Stimulated activated CD8-positive, alpha-beta memory T cell treated with anti-CD3 and anti-CD28 coated beads, Interleukin-4, amount 100 ng/mL, for 48 hours (primary cell): ENCODE results near the gene PRSS48.
"Not testable (repeated sequence)": the region's sequence is repeated elsewhere in the genome, so short reads cannot be mapped to it uniquely, and the experiment has no call there.

ENCODE experiments used
- DNase-seq: peaks from one replicate; pipeline ENCODE4 v3.0.0-alpha.2; 2020

PRSS48 gene

GRCh38 chr4:151276787-151277562 is at the start of gene PRSS48:
TSS of gene PRSS48 (plus strand) at chr4:151277161. CDS start at chr4:151277173, 12 bp downstream.
- peak; percentile 78 for DNase-seq

DNA sequence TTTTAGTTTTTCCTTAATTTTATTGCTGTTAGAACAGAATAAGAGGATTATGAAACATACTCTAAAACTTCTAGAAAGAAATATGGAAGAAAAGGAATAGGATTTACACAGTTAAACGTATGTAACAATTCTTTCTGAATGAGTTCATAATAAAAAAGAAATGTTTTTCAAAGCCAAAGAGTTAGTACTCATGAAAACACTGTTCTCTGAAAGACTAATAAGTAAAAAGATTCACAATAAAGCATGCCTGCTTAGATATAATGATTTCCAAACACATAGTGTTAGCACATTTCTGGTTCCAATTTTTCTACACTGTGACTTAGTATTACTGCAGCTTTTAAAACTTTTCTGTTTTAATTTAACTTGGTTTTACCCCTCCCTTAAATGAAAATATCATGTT is 49.8 kb upstream of the PRSS48 start:
- DNase-seq = no peak

GRCh38 chr4:151227731-151228130 is 49.2 kb upstream of the PRSS48 start:
- DNase-seq = no peak

DNA sequence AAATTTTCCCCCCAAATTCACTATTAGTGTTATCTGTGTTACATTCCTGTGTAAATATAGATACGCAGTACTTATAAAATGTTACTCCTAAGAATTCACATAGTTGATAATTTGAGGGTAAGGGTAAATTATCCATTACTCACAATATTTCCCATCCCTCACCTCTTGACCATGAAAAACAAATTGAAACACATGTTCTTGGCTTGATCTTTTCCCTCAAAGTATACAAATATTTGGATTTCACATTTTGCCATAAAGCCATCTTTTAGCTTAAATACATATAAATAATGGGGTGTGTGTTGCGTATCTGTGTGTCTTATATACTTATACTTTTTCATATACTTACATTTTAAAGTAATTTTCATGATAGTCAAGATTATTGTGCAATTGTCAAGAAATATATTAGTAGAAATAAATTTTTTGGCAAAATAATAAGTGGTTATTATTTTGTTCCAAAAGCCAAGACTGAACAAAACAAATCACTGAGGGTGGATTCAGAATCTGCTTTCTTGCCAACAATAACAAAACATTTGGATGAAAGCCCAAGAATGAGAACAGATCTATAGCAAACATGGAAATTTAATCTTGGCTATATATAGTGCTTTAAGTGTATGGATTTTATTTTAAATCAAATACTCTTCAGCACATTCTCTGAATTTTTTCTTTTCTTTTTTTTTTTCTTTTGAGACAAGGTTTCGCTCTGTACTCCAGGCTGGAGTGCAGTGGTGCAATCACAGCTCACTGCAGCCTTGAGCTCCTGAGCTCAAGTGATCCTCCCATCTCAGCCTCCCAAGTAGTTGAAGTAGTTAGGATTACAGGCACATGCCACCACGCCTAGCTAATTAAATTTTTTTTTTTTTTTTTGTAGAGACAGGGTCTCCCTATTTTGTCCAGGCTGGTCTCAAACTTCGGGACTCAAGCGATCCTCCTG is 48.5 kb upstream of the PRSS48 start:
- no peak for DNase-seq

DNA sequence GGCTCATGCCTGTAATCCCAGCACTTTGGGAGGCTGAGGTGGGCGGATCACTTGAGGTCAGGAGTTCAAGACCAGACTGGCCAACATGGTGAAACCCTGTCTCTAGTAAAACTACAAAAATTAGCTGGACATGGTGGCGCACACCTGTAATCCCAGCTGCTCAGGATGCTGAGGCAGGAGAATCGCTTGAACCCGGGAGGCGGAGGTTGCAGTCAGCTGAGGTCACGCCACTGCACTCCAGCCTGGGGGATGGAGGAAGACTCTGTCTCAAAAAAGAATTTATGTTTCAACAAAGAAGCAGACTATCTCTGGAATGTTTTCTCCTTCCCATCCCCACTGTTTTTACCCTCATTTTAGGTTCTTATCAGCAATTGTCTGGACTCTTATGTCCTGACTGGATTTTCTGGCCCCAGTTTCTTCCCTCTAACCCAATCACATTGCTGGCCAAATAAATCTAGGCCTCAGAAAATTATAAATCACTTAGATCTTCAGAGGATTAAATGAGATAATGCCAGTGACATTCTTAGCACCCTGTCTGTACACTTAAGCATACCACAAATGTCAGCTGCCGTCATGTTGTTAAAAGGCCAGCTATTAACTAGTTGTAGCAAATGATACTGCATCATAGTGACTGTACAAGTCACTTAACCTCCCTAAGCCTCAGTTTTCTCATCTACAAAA is 44.9 kb upstream of the PRSS48 start:
- DNase-seq = no peak

GRCh38 chr4:151233600-151233999 is 43.4 kb upstream of the PRSS48 start:
- no peak for DNase-seq

- not testable (repeated sequence) for DNase-seq
Observed at GRCh38 chr4:151235373-151235772, 41.6 kb upstream of the PRSS48 start.

- DNase-seq = no peak
Observed at GRCh38 chr4:151236036-151236435, 40.9 kb upstream of the PRSS48 start.

DNA sequence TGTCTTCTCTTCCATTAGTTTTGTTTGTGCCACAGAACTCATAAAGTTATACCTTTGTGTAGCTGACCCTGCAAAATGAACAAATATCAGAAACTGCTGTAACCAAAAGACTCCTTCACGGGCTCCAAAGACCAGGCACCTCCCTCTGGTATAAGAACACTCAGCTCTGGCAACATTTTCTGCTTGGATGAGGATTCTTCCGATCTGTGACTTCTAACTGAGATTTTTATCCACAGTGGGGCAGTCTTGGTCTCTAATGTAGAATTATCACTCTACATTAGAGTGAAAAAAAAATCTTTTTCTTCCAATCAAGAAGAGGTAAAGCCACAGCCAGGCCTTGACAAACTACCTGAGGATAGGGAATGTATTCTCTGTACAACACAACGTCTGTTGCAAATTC is 38.5 kb upstream of the PRSS48 start:
- no peak for DNase-seq

DNA sequence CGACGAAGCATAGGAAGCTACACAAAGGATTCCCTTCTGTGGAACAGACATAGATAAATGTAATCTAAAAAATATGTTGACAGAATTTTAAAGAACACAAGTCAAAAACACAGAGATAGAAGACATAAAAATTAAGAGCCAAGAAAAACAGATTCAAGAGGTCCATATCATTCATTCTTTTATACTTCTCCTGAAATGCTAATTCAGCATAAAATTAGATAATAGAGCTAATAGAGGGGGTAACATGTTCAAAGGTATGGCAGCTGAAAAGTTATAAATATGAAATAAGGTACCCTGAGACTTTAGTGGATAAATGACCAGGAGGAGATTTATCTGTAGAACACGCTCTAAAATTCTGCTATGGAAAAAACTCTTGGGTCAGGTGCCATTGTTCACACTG is 37.4 kb upstream of the PRSS48 start:
- no peak for DNase-seq

- no peak for DNase-seq
Observed at GRCh38 chr4:151242305-151242704, 34.7 kb upstream of the PRSS48 start.

DNA sequence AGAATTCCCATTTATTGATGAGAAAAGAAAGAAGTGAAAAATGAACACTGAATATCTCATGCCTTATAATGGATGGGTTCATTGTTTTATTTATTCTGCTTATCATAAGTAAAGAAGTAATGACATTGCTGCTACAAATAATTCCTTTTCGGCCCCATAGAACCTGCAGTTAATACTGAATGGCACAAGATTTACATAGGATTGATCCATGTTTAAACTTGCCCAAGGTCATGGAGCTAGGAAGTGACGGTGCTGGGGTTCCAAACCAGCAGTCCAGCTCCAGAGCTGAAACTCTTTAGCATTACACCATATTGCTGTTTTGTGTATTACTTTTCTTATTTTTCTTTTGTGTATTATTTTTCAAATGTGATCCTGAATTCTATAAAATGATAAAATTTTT is 30.2 kb upstream of the PRSS48 start:
- DNase-seq = no peak

DNA sequence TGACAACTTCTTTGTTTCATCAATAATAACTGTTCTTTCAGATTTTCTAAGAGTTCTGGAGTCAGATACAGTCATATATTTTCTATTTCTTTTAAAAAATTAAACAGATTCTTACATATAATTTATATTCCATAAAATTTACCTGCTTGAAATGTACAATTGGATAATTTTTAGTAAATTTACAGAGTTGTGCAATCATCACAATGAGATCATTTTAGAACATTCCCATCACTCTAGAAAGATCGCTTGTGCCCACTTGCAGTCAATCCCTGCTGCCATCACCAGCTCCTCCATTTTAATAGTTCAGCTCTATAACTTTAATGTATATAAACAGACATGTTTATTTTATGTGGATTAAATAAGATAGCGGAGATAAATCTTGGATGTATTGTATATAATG is 29.6 kb upstream of the PRSS48 start:
- no peak for DNase-seq

GRCh38 chr4:151248519-151248918 is 28.4 kb upstream of the PRSS48 start:
- DNase-seq = no peak

- no peak for DNase-seq
Observed at GRCh38 chr4:151250706-151251105, 26.3 kb upstream of the PRSS48 start.

- DNase-seq = no peak
Observed at GRCh38 chr4:151251603-151252304, 25.2 kb upstream of the PRSS48 start.

DNA sequence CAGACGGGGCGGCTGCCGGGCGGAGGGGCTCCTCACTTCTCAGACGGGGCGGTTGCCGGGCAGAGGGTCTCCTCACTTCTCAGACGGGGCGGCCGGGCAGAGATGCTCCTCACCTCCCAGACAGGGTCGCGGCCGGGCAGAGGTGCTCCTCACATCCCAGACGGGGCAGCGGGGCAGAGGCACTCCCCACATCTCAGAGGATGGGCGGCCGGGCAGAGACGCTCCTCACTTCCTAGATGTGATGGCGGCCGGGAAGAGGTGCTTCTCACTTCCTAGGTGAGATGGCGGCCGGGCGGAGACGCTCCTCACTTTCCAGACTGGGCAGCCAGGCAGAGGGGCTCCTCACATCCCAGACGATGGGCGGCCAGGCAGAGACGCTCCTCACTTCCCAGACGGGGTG is 21.7 kb upstream of the PRSS48 start:
- DNase-seq = not testable (repeated sequence)

- not testable (repeated sequence) for DNase-seq
Observed at GRCh38 chr4:151255680-151256079, 21.3 kb upstream of the PRSS48 start.

GRCh38 chr4:151256134-151256533 is 20.8 kb upstream of the PRSS48 start:
- DNase-seq = no peak

GRCh38 chr4:151257704-151258103 is 19.3 kb upstream of the PRSS48 start:
- no peak for DNase-seq

- DNase-seq = no peak
Observed at GRCh38 chr4:151259752-151260151, 17.2 kb upstream of the PRSS48 start.

DNA sequence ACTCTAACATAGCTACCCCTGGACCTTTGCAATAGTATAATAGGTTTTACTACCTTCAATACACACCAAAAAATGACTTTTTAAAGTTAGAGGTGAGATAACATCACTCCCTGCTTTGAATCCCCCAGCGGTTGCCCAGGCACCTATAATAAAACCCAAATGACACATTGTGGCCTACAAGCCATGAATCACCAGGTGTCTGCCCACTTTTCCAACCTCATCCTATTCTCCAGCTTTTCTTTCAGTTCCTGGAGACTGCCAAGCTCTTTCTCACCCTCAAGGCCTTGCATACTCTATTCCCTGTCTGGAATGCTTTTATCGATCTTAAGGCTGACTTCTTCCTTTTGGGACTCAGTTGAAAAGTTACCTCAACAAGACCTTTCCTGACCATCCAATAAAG is 16.4 kb upstream of the PRSS48 start:
- DNase-seq = no peak

- no peak for DNase-seq
Observed at GRCh38 chr4:151263455-151263854, 13.5 kb upstream of the PRSS48 start.
